ENCODE measurements around the gene TPRN.

TPRN gene

DNA sequence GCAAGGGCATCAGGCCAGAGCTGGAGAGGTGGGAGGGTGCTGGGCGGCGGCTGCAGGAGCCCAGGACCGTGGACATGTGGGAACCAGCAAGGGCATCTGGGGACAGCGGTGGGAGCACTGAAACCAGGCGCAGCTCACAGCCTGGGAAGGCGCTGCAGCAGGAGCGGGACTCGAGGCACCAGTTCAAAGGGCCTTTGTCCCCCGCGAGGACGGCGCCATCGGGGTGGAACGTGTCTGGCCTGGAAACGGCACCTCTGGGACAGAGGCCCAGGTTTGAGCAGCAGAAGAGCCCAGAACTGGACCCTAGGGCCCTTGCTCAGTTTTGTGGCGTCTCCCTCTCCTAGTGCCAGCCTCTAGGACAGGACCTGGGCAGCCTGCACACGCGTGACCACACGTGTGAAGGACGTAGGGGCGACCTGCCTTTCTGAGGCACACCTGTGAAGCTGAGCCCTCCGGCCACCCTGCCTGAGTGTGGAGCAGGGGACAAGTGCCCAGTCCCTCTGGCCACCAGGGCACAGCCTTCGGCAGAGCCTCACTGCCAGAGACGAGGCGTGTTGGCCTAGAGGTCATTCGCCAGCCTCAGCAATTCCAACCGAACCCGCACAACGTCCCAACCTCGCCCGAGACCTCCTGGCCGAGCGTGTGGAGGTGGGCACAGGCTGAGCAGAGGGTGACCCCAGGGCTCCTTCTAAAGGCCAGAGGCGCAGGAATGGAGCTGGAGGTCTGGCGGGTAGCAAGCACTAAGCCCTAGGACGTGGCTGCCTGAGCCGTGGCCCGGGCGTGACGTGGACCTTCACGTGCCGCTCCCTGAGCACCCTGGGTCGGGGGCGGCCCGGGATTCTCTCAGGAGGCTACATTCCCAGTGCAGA is 26.5 kb downstream of the TPRN start:
- no peak overlapping the region for H3K27ac ChIP-seq (ENCODE audit: low read depth, low read length)
- no peaks in the 10 kb centered on the region for H3K9me3 ChIP-seq (ENCODE audit: control insufficient read depth in 5 of 5, low read length in 5 of 5)

DNA sequence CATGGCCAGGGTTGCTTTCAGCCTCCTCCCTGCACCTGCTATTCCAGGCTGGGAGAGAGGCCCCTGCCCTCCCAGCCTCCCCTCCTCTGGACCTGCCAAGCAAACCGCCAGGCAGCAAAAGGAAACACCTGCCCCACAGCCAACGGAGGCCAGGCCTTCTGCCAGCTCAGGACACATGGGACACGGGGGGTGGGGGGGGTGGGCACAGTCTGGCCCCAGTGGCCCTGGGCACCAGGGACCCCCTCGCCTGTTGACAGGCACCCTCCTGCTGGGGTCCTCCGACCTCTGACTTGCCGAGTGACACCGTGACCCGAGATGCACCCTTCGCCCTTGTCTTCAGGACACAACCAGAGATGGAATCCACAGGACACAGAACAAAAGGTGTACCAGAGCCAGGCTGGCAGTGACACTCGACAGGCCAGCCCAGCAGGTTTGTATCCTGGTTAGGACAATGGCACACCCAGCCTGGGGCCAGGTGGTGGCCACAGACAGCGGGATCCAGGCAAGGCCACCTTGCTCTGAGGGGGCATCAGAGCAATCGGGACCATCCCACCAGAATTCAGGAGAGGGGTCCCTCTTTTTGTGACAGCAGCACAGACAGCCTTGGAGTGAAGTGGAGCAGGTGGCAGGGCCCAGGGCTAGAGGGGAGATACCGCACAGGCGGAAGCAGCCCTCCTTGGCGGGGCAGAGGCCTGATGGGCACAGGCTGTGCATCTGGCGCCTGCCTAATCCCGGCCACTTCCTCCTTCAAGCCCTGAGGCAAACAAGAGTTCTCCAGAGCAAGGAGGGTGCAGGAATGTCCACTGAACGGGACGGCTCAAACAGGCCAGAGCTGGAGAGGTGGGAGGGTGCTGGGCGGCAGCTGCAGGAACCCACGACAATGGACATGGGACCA is 27.4 kb downstream of the TPRN start:
- Histone ChIP-seq H3K9ac (ENCODE audit: low read length in 5 of 5) (no peak overlapping the region), H3K27ac (ENCODE audit: low read depth, low read length) (no peak overlapping the region), H3K36me3 (ENCODE audit: control insufficient read depth in 5 of 5, insufficient read depth in 5 of 5, low read length in 5 of 5) (peaks cover 0 to 15% (median 11%) of the 10 kb centered on the region in 5 donors), H3K4me1 (ENCODE audit: control insufficient read depth in 5 of 5, insufficient read depth in 5 of 5, low read length in 5 of 5) (peaks cover 0 to 17% (median 13%) of the 10 kb centered on the region in 5 donors), H3K9me3 (ENCODE audit: control insufficient read depth in 5 of 5, low read length in 5 of 5) (no peaks in the 10 kb centered on the region), H3K27me3 (ENCODE audit: control insufficient read depth in 5 of 5, insufficient read depth in 4 of 5, low read length in 5 of 5) (peaks cover 16 to 51% (median 38%) of the 10 kb centered on the region in 5 donors), H3K4me3 (ENCODE audit: low read depth in 1 of 5, low read length in 5 of 5) (no peak overlapping the region)

More for the DNA sequence above, 26.5 kb downstream of the TPRN start:
- H3K36me3 ChIP-seq (ENCODE audit: control insufficient read depth in 5 of 5, insufficient read depth in 5 of 5, low read length in 5 of 5): peaks cover 0 to 23% (median 17%) of the 10 kb centered on the region in 5 donors
- peaks cover 16 to 47% (median 35%) of the 10 kb centered on the region in 5 donors for H3K27me3 ChIP-seq (ENCODE audit: control insufficient read depth in 5 of 5, insufficient read depth in 4 of 5, low read length in 5 of 5)
- H3K4me3 ChIP-seq (ENCODE audit: low read depth in 1 of 5, low read length in 5 of 5): no peak overlapping the region
- no peak overlapping the region for H3K9ac ChIP-seq (ENCODE audit: low read length in 5 of 5)
- peaks cover 0 to 13% (median 6%) of the 10 kb centered on the region in 5 donors for H3K4me1 ChIP-seq (ENCODE audit: control insufficient read depth in 5 of 5, insufficient read depth in 5 of 5, low read length in 5 of 5)

DNA sequence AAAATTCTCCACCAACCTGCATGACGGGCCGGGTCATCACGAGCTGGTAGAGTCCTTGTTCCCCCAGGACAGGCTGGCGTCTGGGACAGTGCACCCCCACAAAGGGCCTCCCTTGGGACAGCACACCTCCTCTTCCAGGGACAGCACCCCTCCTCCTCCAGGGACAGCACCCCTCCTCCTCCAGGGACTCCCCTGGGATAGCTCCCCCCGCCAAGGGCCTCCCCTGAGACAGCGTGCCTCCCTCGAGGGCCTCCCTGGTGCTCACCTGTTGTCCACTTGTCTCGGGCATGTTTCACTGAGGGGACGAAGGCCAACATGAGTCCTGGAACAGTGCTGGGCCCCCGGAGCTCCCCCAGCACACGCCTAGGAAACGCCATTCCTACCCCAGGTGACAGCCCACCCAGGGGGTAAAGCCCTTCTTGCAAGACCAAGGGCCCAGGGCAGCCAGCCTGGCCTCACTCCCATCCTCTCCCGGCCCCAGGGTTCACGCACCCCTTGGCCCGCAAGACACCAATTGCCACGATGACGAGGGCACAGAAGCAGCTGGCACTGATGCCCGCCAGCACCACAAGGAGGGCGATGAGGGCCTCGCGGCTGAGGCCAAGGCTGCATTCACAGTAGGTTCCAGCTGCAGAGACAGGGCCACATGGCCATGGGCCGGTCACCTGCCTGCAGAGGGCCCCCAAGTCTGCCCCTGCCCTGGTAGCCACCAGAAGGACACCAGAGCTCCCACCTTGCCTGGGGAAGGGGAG is 29.2 kb downstream of the TPRN start:
- Histone ChIP-seq H3K4me1 (ENCODE audit: control insufficient read depth in 5 of 5, insufficient read depth in 5 of 5, low read length in 5 of 5) (peaks cover 0 to 21% (median 16%) of the 10 kb centered on the region in 5 donors), H3K27me3 (ENCODE audit: control insufficient read depth in 5 of 5, insufficient read depth in 4 of 5, low read length in 5 of 5) (peaks cover 26 to 64% (median 45%) of the 10 kb centered on the region in 5 donors), H3K4me3 (ENCODE audit: low read depth in 1 of 5, low read length in 5 of 5) (no peak overlapping the region), H3K9ac (ENCODE audit: low read length in 5 of 5) (no peak overlapping the region), H3K27ac (ENCODE audit: low read depth, low read length) (no peak overlapping the region), H3K9me3 (ENCODE audit: control insufficient read depth in 5 of 5, low read length in 5 of 5) (no peaks in the 10 kb centered on the region), H3K36me3 (ENCODE audit: control insufficient read depth in 5 of 5, insufficient read depth in 5 of 5, low read length in 5 of 5) (no peaks in the 10 kb centered on the region)

DNA sequence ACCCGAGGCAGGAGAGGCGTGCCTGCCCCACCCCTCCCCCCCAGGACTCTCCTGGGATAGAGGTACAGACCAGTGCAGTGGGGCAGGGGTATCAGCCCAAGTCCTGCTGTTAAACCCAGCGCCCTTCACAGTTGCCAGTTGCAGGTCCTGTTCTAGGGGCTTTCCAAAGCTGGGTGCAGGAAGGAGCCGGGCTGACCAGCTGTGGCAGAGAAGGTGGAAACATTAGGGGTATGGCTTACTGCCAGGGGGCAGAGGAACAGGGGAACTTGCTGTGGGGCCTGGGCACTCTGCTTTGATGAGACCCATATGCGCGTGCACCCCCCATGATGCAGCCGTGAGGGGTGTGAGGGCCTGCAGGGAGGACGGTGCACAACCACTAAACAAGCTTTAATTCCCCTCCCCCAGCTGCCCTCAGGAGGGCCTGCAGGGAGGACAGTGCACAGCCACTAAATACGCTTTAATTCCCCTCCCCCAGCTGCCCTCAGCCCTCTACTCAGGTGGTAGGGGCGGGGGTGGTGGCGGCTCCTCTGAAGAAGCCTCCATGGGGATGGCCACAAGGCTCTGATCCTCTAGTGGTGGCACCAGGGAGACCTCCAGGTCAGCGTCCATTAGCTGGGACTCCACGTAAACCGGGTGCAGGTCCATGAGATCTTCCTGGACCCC is 29.9 kb downstream of the TPRN start:
- Histone ChIP-seq H3K4me3 (ENCODE audit: low read depth in 1 of 5, low read length in 5 of 5) (no peak overlapping the region), H3K27ac (ENCODE audit: low read depth, low read length) (no peak overlapping the region), H3K9ac (ENCODE audit: low read length in 5 of 5) (no peak overlapping the region), H3K27me3 (ENCODE audit: control insufficient read depth in 5 of 5, insufficient read depth in 4 of 5, low read length in 5 of 5) (peaks cover 33 to 71% (median 52%) of the 10 kb centered on the region in 5 donors), H3K9me3 (ENCODE audit: control insufficient read depth in 5 of 5, low read length in 5 of 5) (no peaks in the 10 kb centered on the region), H3K4me1 (ENCODE audit: control insufficient read depth in 5 of 5, insufficient read depth in 5 of 5, low read length in 5 of 5) (peaks cover 0 to 21% (median 16%) of the 10 kb centered on the region in 5 donors), H3K36me3 (ENCODE audit: control insufficient read depth in 5 of 5, insufficient read depth in 5 of 5, low read length in 5 of 5) (no peaks in the 10 kb centered on the region)

DNA sequence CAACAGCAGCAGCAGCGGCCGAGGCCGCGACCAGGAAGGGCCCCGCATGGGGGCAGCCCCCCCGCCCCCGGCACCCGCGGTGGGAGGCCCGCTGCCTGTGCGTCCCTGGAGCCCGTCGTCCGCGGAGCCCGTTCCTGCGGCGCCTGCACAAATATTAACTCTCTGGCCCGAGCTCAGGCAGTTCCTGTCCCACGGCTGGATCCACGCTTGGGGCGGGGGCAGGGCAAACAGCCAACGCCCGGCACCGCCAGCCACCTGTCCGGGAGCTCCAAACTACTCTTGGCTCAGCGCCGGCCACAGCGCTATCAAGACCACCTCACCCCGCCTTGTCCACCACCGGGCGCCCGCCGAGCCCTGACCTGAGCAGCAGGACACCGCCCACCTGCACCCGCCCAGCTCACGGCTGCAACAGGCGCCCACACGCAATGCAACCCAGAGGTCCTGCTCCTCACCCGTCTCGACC is 30.6 kb downstream of the TPRN start, which contains the start of gene LRRC26:
LRRC26 (minus strand) TSS at position 156 of the 463 bp plus-strand sequence; CDS start at position 48, 108 bp downstream.
- Histone ChIP-seq H3K4me3 (ENCODE audit: low read depth in 1 of 5, low read length in 5 of 5) (peak within 1 kb of the TSS in 4 of 5 donors; percentile 32 to 66 (median 58)), H3K9ac (ENCODE audit: low read length in 5 of 5) (no peak within 1 kb of the TSS), H3K4me1 (ENCODE audit: control insufficient read depth in 5 of 5, insufficient read depth in 5 of 5, low read length in 5 of 5) (peaks cover 0 to 21% (median 16%) of the 10 kb centered on the region in 5 donors), H3K27ac (ENCODE audit: low read depth, low read length) (no peak within 1 kb of the TSS), H3K27me3 (ENCODE audit: control insufficient read depth in 5 of 5, insufficient read depth in 4 of 5, low read length in 5 of 5) (peaks cover 37 to 78% (median 59%) of the 10 kb centered on the region in 5 donors), H3K9me3 (ENCODE audit: control insufficient read depth in 5 of 5, low read length in 5 of 5) (no peaks in the 10 kb centered on the region), H3K36me3 (ENCODE audit: control insufficient read depth in 5 of 5, insufficient read depth in 5 of 5, low read length in 5 of 5) (no peaks in the 10 kb centered on the region)

DNA sequence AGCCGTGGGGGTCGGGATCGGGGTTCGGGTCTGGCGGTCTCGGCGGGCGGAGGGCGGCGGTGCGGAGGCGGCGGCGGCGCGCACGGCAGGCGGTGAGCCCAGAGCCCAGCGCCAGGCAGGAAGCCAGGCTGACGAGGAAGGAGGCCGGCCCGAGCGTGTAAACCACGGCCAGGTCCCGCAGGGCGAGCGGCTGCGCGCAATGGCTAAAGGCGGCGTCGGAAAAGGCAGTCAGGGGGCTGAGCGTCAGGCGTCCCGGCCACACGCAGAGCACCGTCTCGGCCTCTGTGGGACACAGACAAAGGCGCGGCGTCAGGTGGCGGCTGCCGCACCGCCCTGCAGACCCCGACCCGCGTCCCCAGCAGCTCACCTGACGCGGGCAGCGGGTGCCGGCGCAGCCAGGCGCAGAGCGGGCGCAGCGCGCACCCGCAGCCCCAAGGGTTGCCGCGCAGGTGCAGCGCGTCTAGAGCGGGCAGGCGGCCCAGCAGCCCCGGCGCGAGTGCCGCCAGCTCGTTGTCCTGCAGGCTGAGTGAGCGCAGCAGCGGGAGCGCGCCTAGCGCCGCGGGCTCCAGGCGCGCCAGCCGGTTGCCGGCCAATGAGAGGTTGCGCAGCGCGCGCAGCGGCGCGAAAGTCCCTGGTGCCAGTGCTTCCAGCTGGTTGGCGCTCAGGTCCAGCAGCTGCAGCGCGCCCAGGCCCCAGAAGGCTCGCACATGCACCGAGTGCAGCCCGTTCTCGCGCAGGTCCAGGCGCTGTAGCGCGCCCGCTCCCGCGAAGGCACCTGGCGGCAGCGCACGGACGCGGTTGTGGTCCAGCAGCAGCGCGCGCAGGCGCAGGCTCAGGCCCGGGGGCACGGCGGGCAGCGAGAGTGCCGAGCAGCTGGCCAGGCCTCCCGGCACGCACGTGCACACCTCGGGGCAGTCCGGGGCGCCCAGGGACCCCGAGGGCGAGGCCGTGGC is 31.4 kb downstream of the TPRN start:
- Histone ChIP-seq H3K27ac (ENCODE audit: low read depth, low read length) (no peak overlapping the region), H3K36me3 (ENCODE audit: control insufficient read depth in 5 of 5, insufficient read depth in 5 of 5, low read length in 5 of 5) (no peaks in the 10 kb centered on the region), H3K4me3 (ENCODE audit: low read depth in 1 of 5, low read length in 5 of 5) (peak overlapping the region in 4 of 5 donors; percentile 32 to 66 (median 58)), H3K4me1 (ENCODE audit: control insufficient read depth in 5 of 5, insufficient read depth in 5 of 5, low read length in 5 of 5) (peaks cover 0 to 21% (median 16%) of the 10 kb centered on the region in 5 donors), H3K27me3 (ENCODE audit: control insufficient read depth in 5 of 5, insufficient read depth in 4 of 5, low read length in 5 of 5) (peaks cover 44 to 85% (median 67%) of the 10 kb centered on the region in 5 donors), H3K9me3 (ENCODE audit: control insufficient read depth in 5 of 5, low read length in 5 of 5) (no peaks in the 10 kb centered on the region), H3K9ac (ENCODE audit: low read length in 5 of 5) (no peak overlapping the region)

DNA sequence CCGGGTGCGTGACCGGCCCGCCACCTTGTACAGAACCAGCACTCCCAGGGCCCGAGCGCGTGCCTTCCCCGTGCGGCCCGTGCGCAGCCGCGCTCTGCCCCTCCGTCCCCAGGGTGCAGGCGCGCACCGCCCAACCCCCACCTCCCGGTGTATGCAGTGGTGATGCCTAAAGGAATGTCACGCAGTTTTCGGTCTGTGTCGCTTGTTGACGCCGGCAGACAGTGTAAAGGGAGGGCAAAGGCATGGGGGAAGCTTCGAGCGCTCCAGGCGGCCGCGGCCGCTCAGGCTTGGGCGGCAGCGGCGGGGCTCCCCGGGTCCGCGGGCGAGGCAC is 32.0 kb downstream of the TPRN start:
- peak overlapping the region in 4 of 5 donors; percentile 27 to 66 (median 58) for H3K4me3 ChIP-seq (ENCODE audit: low read depth in 1 of 5, low read length in 5 of 5)
- H3K4me1 ChIP-seq (ENCODE audit: control insufficient read depth in 5 of 5, insufficient read depth in 5 of 5, low read length in 5 of 5): peaks cover 0 to 21% (median 16%) of the 10 kb centered on the region in 5 donors
- H3K27ac ChIP-seq (ENCODE audit: low read depth, low read length): no peak overlapping the region
- H3K9ac ChIP-seq (ENCODE audit: low read length in 5 of 5): no peak overlapping the region
- peaks cover 50 to 89% (median 73%) of the 10 kb centered on the region in 5 donors for H3K27me3 ChIP-seq (ENCODE audit: control insufficient read depth in 5 of 5, insufficient read depth in 4 of 5, low read length in 5 of 5)
- H3K9me3 ChIP-seq (ENCODE audit: control insufficient read depth in 5 of 5, low read length in 5 of 5): no peaks in the 10 kb centered on the region
- no peaks in the 10 kb centered on the region for H3K36me3 ChIP-seq (ENCODE audit: control insufficient read depth in 5 of 5, insufficient read depth in 5 of 5, low read length in 5 of 5)

DNA sequence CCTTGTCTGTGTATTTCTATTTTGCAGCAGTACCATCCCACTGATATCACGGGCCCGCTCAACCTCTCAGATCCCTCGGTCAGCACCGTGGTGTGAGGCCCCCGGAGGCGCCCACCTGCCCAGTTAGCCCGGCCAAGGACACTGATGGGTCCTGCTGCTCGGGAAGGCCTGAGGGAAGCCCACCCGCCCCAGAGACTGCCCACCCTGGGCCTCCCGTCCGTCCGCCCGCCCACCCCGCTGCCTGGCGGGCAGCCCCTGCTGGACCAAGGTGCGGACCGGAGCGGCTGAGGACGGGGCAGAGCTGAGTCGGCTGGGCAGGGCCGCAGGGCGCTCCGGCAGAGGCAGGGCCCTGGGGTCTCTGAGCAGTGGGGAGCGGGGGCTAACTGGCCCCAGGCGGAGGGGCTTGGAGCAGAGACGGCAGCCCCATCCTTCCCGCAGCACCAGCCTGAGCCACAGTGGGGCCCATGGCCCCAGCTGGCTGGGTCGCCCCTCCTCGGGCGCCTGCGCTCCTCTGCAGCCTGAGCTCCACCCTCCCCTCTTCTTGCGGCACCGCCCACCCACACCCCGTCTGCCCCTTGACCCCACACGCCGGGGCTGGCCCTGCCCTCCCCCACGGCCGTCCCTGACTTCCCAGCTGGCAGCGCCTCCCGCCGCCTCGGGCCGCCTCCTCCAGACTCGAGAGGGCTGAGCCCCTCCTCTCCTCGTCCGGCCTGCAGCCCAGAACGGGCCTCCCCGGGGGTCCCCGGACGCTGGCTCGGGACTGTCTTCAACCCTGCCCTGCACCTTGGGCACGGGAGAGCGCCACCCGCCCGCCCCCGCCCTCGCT is 32.6 kb downstream of the TPRN start:
- peaks cover 0 to 26% (median 19%) of the 10 kb centered on the region in 5 donors for H3K4me1 ChIP-seq (ENCODE audit: control insufficient read depth in 5 of 5, insufficient read depth in 5 of 5, low read length in 5 of 5)
- no peak overlapping the region for H3K27ac ChIP-seq (ENCODE audit: low read depth, low read length)
- H3K36me3 ChIP-seq (ENCODE audit: control insufficient read depth in 5 of 5, insufficient read depth in 5 of 5, low read length in 5 of 5): no peaks in the 10 kb centered on the region
- H3K27me3 ChIP-seq (ENCODE audit: control insufficient read depth in 5 of 5, insufficient read depth in 4 of 5, low read length in 5 of 5): peaks cover 53 to 88% (median 78%) of the 10 kb centered on the region in 5 donors
- H3K9me3 ChIP-seq (ENCODE audit: control insufficient read depth in 5 of 5, low read length in 5 of 5): no peaks in the 10 kb centered on the region
- no peak overlapping the region for H3K4me3 ChIP-seq (ENCODE audit: low read depth in 1 of 5, low read length in 5 of 5)
- H3K9ac ChIP-seq (ENCODE audit: low read length in 5 of 5): no peak overlapping the region

Data from subcutaneous abdominal adipose tissue (tissue), 5 donors.